Lung (tissue), 12 donors: ENCODE measurements around the gene SULF2. TPM values are rescaled to one million over a fixed set of nuclear protein-coding genes. Genes with fewer than 3 reads are reported as not detected.

Experiments
- ATAC-seq: fragments of 200-7000 bp; cut with Tn5 transposase; one replicate; pipeline ENCODE4 v1.9.1; 2020; ENCODE audit warnings: moderate number of reproducible peaks; ENCODE audit not compliant: insufficient read depth, low FRiP score
- DNase-seq, 3 donors: peaks; one replicate each; pipeline ENCODE4 v3.0.0-alpha.2; 2013 to 2017
- H3K27ac ChIP-seq, 2 donors: one replicate each; pipeline ENCODE4 v1.5.1; 2013; ENCODE audit warnings: mild to moderate bottlenecking in 2 of 2, moderate library complexity in 2 of 2, control low read depth in 1 of 2, inconsistent platforms in 1 of 2, low read depth in 1 of 2, low read length in 1 of 2
- H3K27me3 ChIP-seq, 3 donors: one replicate each; pipeline ENCODE4 v1.5.1; 2013; ENCODE audit warnings: low read length in 2 of 3; ENCODE audit not compliant: control insufficient read depth in 3 of 3, insufficient read depth in 3 of 3
- H3K36me3 ChIP-seq, 4 donors: one replicate each; pipeline ENCODE4 v1.5.1; 2013; ENCODE audit warnings: low read length in 4 of 4, mild to moderate bottlenecking in 1 of 4, moderate library complexity in 1 of 4; ENCODE audit not compliant: control insufficient read depth in 4 of 4, insufficient read depth in 4 of 4
- H3K4me1 ChIP-seq, 5 donors: one replicate each; pipeline ENCODE4 v1.5.1; 2013; ENCODE audit warnings: low read length in 5 of 5, mild to moderate bottlenecking in 2 of 5, moderate library complexity in 1 of 5; ENCODE audit not compliant: control insufficient read depth in 5 of 5, insufficient read depth in 5 of 5
- H3K4me3 ChIP-seq: one replicate; pipeline ENCODE4 v1.5.1; 2013; ENCODE audit warnings: mild to moderate bottlenecking, control low read depth, moderate library complexity
- H3K9ac ChIP-seq, 2 donors: one replicate each; pipeline ENCODE4 v1.5.1; 2013; ENCODE audit warnings: low read length in 2 of 2, control low read depth in 1 of 2; ENCODE audit not compliant: insufficient read depth in 1 of 2
- H3K9me3 ChIP-seq, 4 donors: one replicate each; pipeline ENCODE4 v1.5.1; 2013; ENCODE audit warnings: low read length in 3 of 4, mild to moderate bottlenecking in 1 of 4, moderate library complexity in 1 of 4; ENCODE audit not compliant: control insufficient read depth in 4 of 4, insufficient read depth in 3 of 4
- CTCF ChIP-seq: IDR thresholded peaks from 2 replicates; pipeline ENCODE4 v1.5.1; 2012; ENCODE audit warnings: mild to moderate bottlenecking; ENCODE audit errors: control extremely low read depth, extremely low read depth
- WGBS, 2 donors: extraction: QIAGEN DNeasy Blood & Tissue Kit; methylation state at CpG; one replicate each; pipeline ENCODE4 v1.1.7; 2013; 5-methylcytosine and 5-hydroxymethylcytosine counted together
- polyA plus RNA-seq, 2 donors: library from polyadenylated mRNA; stranded (reverse); fragments of 200-250 nt; gene quantifications; one replicate each; pipeline ENCODE4 v1.2.1, GENCODE V29; 2013
- total RNA-seq, 2 donors: library from RNA; depleted of rRNA in 1 of 2; stranded (reverse); fragments of >200 nt in 1 of 2; gene quantifications; one replicate each; pipeline ENCODE4 v1.2.1, GENCODE V29; 2014 to 2021
- donor health status: control.
- donor health status: control.
- donor health status: Bipolar disorder and iron deficiency.
- donor health status: healthy.
- donor health status: DM: yes; HTN: yes; CAD: no.

Gene SULF2
- total and polyA plus RNA-seq, 4 donors, result 17.7 to 42.4 (median 23.6) TPM

GRCh38 chr20:47711046-47711752, 74.1 kb downstream of the SULF2 start:
- ATAC-seq, result no peak
- no peak for TF ChIP-seq CTCF
- H3K36me3 ChIP-seq, result no peaks in the 10 kb centered on the region
- no peaks in the 10 kb centered on the region for H3K4me1 ChIP-seq
- no peak overlapping the region for H3K4me3 ChIP-seq
- no peak for DNase-seq
- H3K9ac ChIP-seq, result no peak overlapping the region
- 70 to 73% methylated on average over 19 of the region's 19 CpGs for WGBS, 2 donors
- peaks cover 0 to 5% (median 2%) of the 10 kb centered on the region in 3 donors for H3K27me3 ChIP-seq
- H3K27ac ChIP-seq, result no peak overlapping the region
- H3K9me3 ChIP-seq, result no peaks in the 10 kb centered on the region

- DNase-seq (no peak), ATAC-seq (no peak)
- 29 to 65% methylated on average over 10 of the region's 10 CpGs for WGBS, 2 donors
- Histone ChIP-seq H3K27me3 (peaks cover 0 to 5% (median 2%) of the 10 kb centered on the region in 3 donors), H3K4me1 (no peaks in the 10 kb centered on the region), H3K27ac (no peak overlapping the region), H3K4me3 (no peak overlapping the region), H3K36me3 (no peaks in the 10 kb centered on the region), H3K9me3 (no peaks in the 10 kb centered on the region), H3K9ac (no peak overlapping the region)
- TF ChIP-seq CTCF, result no peak
Observed at GRCh38 chr20:47710665-47711045, 74.6 kb downstream of the SULF2 start.

- WGBS, 2 donors, result 81 to 85% methylated on average over 10 of the region's 10 CpGs
- Histone ChIP-seq H3K36me3 (no peaks in the 10 kb centered on the region), H3K4me1 (no peaks in the 10 kb centered on the region), H3K4me3 (no peak overlapping the region), H3K9me3 (no peaks in the 10 kb centered on the region), H3K27ac (no peak overlapping the region), H3K9ac (no peak overlapping the region), H3K27me3 (peaks cover 0 to 5% (median 2%) of the 10 kb centered on the region in 3 donors)
- DNase-seq (no peak), ATAC-seq (no peak)
- TF ChIP-seq CTCF, result no peak
Observed at GRCh38 chr20:47708953-47709833, 76.1 kb downstream of the SULF2 start.
